ENCODE results near the gene IRAK2. TPM values are rescaled to one million over a fixed set of nuclear protein-coding genes. Genes with fewer than 3 reads are reported as not detected.

Gene IRAK2
- total RNA-seq, 3 donors from 2014 or later (not counting 1 experiment from before 2014, with no cell fraction given) = 10.4 to 28.2 (median 10.9) TPM

- no peaks in the 10 kb centered on the region for H3K27me3 ChIP-seq (ENCODE audit: control insufficient read depth, insufficient read depth, low read length)
- peaks cover 49% of the 10 kb centered on the region for H3K4me1 ChIP-seq (ENCODE audit: control insufficient read depth, insufficient read depth, low read length)
- peak overlapping the region; percentile 1 for H3K27ac ChIP-seq (ENCODE audit: low read length)
- H3K36me3 Mint-ChIP-seq = peaks cover 18% of the 10 kb centered on the region
- intact Hi-C loops (cut with micrococcal nuclease) = loop anchor here (5.0 to 10.0 kb wide), 2 partner anchors 48 to 256 kb away; partner anchors contain the start of gene EMC3
- no peaks in the 10 kb centered on the region for H3K27me3 Mint-ChIP-seq (ENCODE audit: low read depth in 2 of 2)
- peaks cover 24% of the 10 kb centered on the region for H3K36me3 ChIP-seq (ENCODE audit: control insufficient read depth, insufficient read depth, low read length)
- H3K27ac Mint-ChIP-seq = peak overlapping the region; percentile 95 to 96
- peaks cover 5% of the 10 kb centered on the region for H3K9me3 ChIP-seq (ENCODE audit: control insufficient read depth, insufficient read depth, low read length)
- 94% methylated on average over 6 of the region's 6 CpGs for WGBS (ENCODE audit: insufficient coverage)
- H3K4me3 ChIP-seq (ENCODE audit: low read length) = no peak overlapping the region
- no peak for ATAC-seq
- H3K4me1 Mint-ChIP-seq = peaks cover 46 to 55% of the 10 kb centered on the region in 2 donors
- H3K9me3 Mint-ChIP-seq = peaks cover 2 to 6% of the 10 kb centered on the region in 2 donors
- DNase-seq = no peak
- no peak for TF ChIP-seq CTCF (IDR thresholded peaks at IDR 0.05)
- H3K4me3 Mint-ChIP-seq = no peak overlapping the region
Measured at GRCh38 chr3:10240799-10241198, 76.1 kb downstream of the IRAK2 start.

GRCh38 chr3:10242182-10243065, 77.7 kb downstream of the IRAK2 start:
- 52% methylated on average over 6 of the region's 7 CpGs for WGBS (ENCODE audit: insufficient coverage)
- peak; percentile 57 to 89 for DNase-seq

GRCh38 chr3:10244009-10244408, 79.3 kb downstream of the IRAK2 start:
- peak overlapping the region; percentile 95 to 96 for H3K27ac Mint-ChIP-seq

More at GRCh38 chr3:10242182-10243065, 77.7 kb downstream of the IRAK2 start:
- peaks cover 45% of the 10 kb centered on the region for H3K4me1 ChIP-seq (ENCODE audit: control insufficient read depth, insufficient read depth, low read length)
- Mint-ChIP-seq H3K4me3 (peak overlapping the region; percentile 87), H3K27ac (peak overlapping the region; percentile 95 to 96), H3K27me3 (ENCODE audit: low read depth in 2 of 2) (no peaks in the 10 kb centered on the region), H3K4me1 (peaks cover 46 to 49% of the 10 kb centered on the region in 2 donors), H3K36me3 (peaks cover 18% of the 10 kb centered on the region), H3K9me3 (peaks cover 5 to 6% of the 10 kb centered on the region in 2 donors)
- H3K36me3 ChIP-seq (ENCODE audit: control insufficient read depth, insufficient read depth, low read length) = peaks cover 13% of the 10 kb centered on the region
- peak; percentile 89 to 90 (median 90) for ATAC-seq
- H3K27me3 ChIP-seq (ENCODE audit: control insufficient read depth, insufficient read depth, low read length) = no peaks in the 10 kb centered on the region
- intact Hi-C loops (cut with micrococcal nuclease) = loop anchor here (5.0 to 10.0 kb wide), 2 partner anchors 50 to 258 kb away; partner anchors contain the start of gene EMC3
- H3K4me3 ChIP-seq (ENCODE audit: low read length) = no peak overlapping the region
- no peak for TF ChIP-seq CTCF (IDR thresholded peaks at IDR 0.05)
- peaks cover 7% of the 10 kb centered on the region for H3K9me3 ChIP-seq (ENCODE audit: control insufficient read depth, insufficient read depth, low read length)
- peak overlapping the region; percentile 77 for H3K27ac ChIP-seq (ENCODE audit: low read length)

More at GRCh38 chr3:10244009-10244408, 79.3 kb downstream of the IRAK2 start:
- Histone ChIP-seq H3K27ac (ENCODE audit: low read length) (no peak overlapping the region), H3K4me3 (ENCODE audit: low read length) (no peak overlapping the region), H3K27me3 (ENCODE audit: control insufficient read depth, insufficient read depth, low read length) (no peaks in the 10 kb centered on the region), H3K36me3 (ENCODE audit: control insufficient read depth, insufficient read depth, low read length) (peaks cover 5% of the 10 kb centered on the region), H3K9me3 (ENCODE audit: control insufficient read depth, insufficient read depth, low read length) (peaks cover 7% of the 10 kb centered on the region), H3K4me1 (ENCODE audit: control insufficient read depth, insufficient read depth, low read length) (peaks cover 38% of the 10 kb centered on the region)
- Mint-ChIP-seq H3K36me3 (peaks cover 18% of the 10 kb centered on the region), H3K4me3 (no peak overlapping the region), H3K27me3 (ENCODE audit: low read depth in 2 of 2) (no peaks in the 10 kb centered on the region), H3K9me3 (peaks cover 5 to 6% of the 10 kb centered on the region in 2 donors), H3K4me1 (peaks cover 43 to 45% of the 10 kb centered on the region in 2 donors)
- intact Hi-C loops (cut with micrococcal nuclease) = loop anchor here (5.0 to 10.0 kb wide), 2 partner anchors 52 to 259 kb away; partner anchors contain the start of gene EMC3
- 100% methylated on average over 2 of the region's 3 CpGs for WGBS (ENCODE audit: insufficient coverage)
- ATAC-seq = no peak
- no peak for DNase-seq
- TF ChIP-seq CTCF (IDR thresholded peaks at IDR 0.05) = no peak

Data from natural killer cell (primary cell).